NOMO-1 (cell line): ENCODE data around the gene GPD2.
A peak's percentile ranks its signal among the peaks of the same experiment; 100 is the strongest.
"Not testable (repeated sequence)": the region's sequence is repeated elsewhere in the genome, so short reads cannot be mapped to it uniquely, and the experiment has no call there.

Source experiments
- DNase-seq, 2 experiments: peaks; one replicate each; lab custom pipeline; 2025; ENCODE audit not compliant: unreplicated experiment in 2 of 2; lab: John Stamatoyannopoulos, UW

The GPD2 gene

GRCh38 chr2:156522864-156523440 is 86.8 kb downstream of the GPD2 start:
- DNase-seq, result no peak

GRCh38 chr2:156526950-156527636 is 90.9 kb downstream of the GPD2 start:
- DNase-seq, result no peak

- DNase-seq, result not testable (repeated sequence)
Observed at GRCh38 chr2:156528583-156528982, 92.4 kb downstream of the GPD2 start.

GRCh38 chr2:156532989-156533388 is 96.8 kb downstream of the GPD2 start:
- DNase-seq, result no peak

- no peak for DNase-seq
Observed at GRCh38 chr2:156536534-156536933, 100.4 kb downstream of the GPD2 start.

GRCh38 chr2:156537141-156537540 is 101.0 kb downstream of the GPD2 start:
- DNase-seq, result no peak

GRCh38 chr2:156538083-156538504 is 101.9 kb downstream of the GPD2 start:
- DNase-seq, result no peak

GRCh38 chr2:156539086-156539860 is 103.1 kb downstream of the GPD2 start:
- no peak for DNase-seq

- no peak for DNase-seq
Observed at GRCh38 chr2:156540706-156541105, 104.5 kb downstream of the GPD2 start.

GRCh38 chr2:156541229-156541628 is 105.0 kb downstream of the GPD2 start:
- no peak for DNase-seq

GRCh38 chr2:156541706-156542105 is 105.5 kb downstream of the GPD2 start:
- DNase-seq, result no peak

- DNase-seq, result no peak
Observed at GRCh38 chr2:156548413-156548812, 112.2 kb downstream of the GPD2 start.

GRCh38 chr2:156553714-156554442 is 117.7 kb downstream of the GPD2 start:
- no peak for DNase-seq

- DNase-seq, result no peak
Observed at GRCh38 chr2:156561326-156561725, 125.1 kb downstream of the GPD2 start.

- DNase-seq, result no peak
Observed at GRCh38 chr2:156562124-156562523, 125.9 kb downstream of the GPD2 start.

GRCh38 chr2:156563994-156564753 is 128.0 kb downstream of the GPD2 start:
- no peak for DNase-seq

- DNase-seq, result no peak
Observed at GRCh38 chr2:156565066-156565710, 129.0 kb downstream of the GPD2 start.

- peak in 1 of 2 experiments; percentile 55 for DNase-seq
Observed at GRCh38 chr2:156573710-156574109, 137.5 kb downstream of the GPD2 start.

- peak in 1 of 2 experiments; percentile 44 for DNase-seq
Observed at GRCh38 chr2:156574112-156574511, 137.9 kb downstream of the GPD2 start.

- no peak for DNase-seq
Observed at GRCh38 chr2:156576005-156576404, 139.8 kb downstream of the GPD2 start.
